ENCODE measurements around the gene KLHDC2. TPM values are rescaled to one million over a fixed set of nuclear protein-coding genes. Genes with fewer than 3 reads are reported as not detected.
"Not testable (repeated sequence)": the region's sequence is repeated elsewhere in the genome, so short reads cannot be mapped to it uniquely, and the experiment has no call there.

KLHDC2 gene
- polyA plus RNA-seq, 1 of the 3 experiments (the other 2 are of a cell fraction): 41.1 TPM

DNA sequence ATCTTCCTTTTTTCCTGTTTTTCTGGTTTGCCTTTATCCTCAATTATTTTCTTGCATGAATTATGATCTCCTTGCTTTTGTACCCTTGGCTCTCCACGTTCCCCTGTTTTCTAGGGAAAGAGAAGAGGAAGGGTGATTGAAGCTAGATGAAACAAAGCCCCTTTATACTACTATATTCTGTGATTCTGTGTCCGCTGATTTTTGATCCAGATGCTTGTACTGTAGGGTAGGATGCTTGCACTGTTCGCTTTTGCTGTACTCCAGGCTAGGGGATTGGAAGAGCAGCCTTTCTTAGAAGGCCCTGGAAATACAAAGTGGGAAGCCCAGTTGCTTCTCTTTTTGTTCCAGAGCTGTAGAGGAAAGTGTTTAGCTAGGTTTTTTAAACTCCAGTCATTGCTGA is 35.1 kb upstream of the KLHDC2 start:
- CTCF ChIA-PET: interaction anchor here (1.1 kb wide), 1 partner anchor 15 kb away, joined by 3 read pairs; no protein-coding TSS in a partner anchor
- H3K79me2 ChIP-seq (ENCODE audit: insufficient read depth): no peaks in the 10 kb centered on the region
- H3K9ac ChIP-seq: no peak overlapping the region
- no peak overlapping the region for H3K27ac ChIP-seq (ENCODE audit: low read depth in 2 of 2, low read length in 1 of 2)
- TF ChIP-seq ELF1 (IDR thresholded peaks at IDR 0.05) (no peak), GABPA (IDR thresholded peaks at IDR 0.05; ENCODE audit: low read depth) (no peak), EP300 (IDR thresholded peaks at IDR 0.05; ENCODE audit: borderline replicate concordance in 1 of 2, low read depth in 1 of 2, low read length in 1 of 2) (no peak), CHD2 (IDR thresholded peaks at IDR 0.05; ENCODE audit: low read length, partially characterized antibody) (no peak), YY1 (IDR thresholded peaks at IDR 0.05; ENCODE audit: low read depth) (no peak), GATA2 (CRISPR knock-in tag; IDR thresholded peaks at IDR 0.05) (no peak), TCF12 (IDR thresholded peaks at IDR 0.05) (no peak), SIN3A (IDR thresholded peaks at IDR 0.05; ENCODE audit: borderline replicate concordance, low read depth, low read length) (no peak), TEAD4 (IDR thresholded peaks at IDR 0.05; ENCODE audit: borderline replicate concordance, insufficient read depth) (no peak)
- TF ChIP-seq, protein P1, sequence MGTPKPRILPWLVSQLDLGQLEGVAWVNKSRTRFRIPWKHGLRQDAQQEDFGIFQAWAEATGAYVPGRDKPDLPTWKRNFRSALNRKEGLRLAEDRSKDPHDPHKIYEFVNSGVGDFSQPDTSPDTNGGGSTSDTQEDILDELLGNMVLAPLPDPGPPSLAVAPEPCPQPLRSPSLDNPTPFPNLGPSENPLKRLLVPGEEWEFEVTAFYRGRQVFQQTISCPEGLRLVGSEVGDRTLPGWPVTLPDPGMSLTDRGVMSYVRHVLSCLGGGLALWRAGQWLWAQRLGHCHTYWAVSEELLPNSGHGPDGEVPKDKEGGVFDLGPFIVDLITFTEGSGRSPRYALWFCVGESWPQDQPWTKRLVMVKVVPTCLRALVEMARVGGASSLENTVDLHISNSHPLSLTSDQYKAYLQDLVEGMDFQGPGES (IDR thresholded peaks at IDR 0.05; ENCODE audit: low read depth, low read length): no peak
- TF ChIP-seq, protein P2, sequence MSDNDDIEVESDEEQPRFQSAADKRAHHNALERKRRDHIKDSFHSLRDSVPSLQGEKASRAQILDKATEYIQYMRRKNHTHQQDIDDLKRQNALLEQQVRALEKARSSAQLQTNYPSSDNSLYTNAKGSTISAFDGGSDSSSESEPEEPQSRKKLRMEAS (IDR thresholded peaks at IDR 0.05; ENCODE audit: low read depth): no peak
- TF ChIP-seq, protein P3, sequence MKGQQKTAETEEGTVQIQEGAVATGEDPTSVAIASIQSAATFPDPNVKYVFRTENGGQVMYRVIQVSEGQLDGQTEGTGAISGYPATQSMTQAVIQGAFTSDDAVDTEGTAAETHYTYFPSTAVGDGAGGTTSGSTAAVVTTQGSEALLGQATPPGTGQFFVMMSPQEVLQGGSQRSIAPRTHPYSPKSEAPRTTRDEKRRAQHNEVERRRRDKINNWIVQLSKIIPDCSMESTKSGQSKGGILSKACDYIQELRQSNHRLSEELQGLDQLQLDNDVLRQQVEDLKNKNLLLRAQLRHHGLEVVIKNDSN (IDR thresholded peaks at IDR 0.05; ENCODE audit: borderline replicate concordance, low read depth): no peak
- no peak overlapping the region for H3K4me3 ChIP-seq (ENCODE audit: low read depth in 2 of 2, low read length in 1 of 2)
- H3K9me2 ChIP-seq: no peaks in the 10 kb centered on the region
- no peaks in the 10 kb centered on the region for H3K4me1 ChIP-seq (ENCODE audit: control insufficient read depth in 1 of 2, insufficient read depth in 2 of 2, low read depth in 1 of 2, low read length in 1 of 2)
- no peak for DNase-seq
- H4K20me1 ChIP-seq (ENCODE audit: insufficient read depth): no peaks in the 10 kb centered on the region
- H3K36me3 ChIP-seq (replicated peaks in 1 of 2; ENCODE audit: control insufficient read depth in 1 of 2, insufficient read depth in 2 of 2, low read length in 1 of 2): no peaks in the 10 kb centered on the region
- no peak overlapping the region for H2AFZ ChIP-seq (ENCODE audit: low read depth)
- H3K4me2 ChIP-seq: no peak overlapping the region
- WGBS (ENCODE audit: low lambda C conversion rate): 88% methylated on average over 3 of the region's 3 CpGs
- POLR2A ChIA-PET: no interaction called here
- H3F3A ChIP-seq (replicated peaks; ENCODE audit: insufficient read depth): no peaks in the 10 kb centered on the region
- H3K27me3 ChIP-seq (ENCODE audit: insufficient read depth): no peaks in the 10 kb centered on the region
- H3K9me3 ChIP-seq: no peaks in the 10 kb centered on the region

- Histone ChIP-seq H3K27ac (ENCODE audit: low read depth in 2 of 2, low read length in 1 of 2) (no peak overlapping the region), H3K79me2 (ENCODE audit: insufficient read depth) (no peaks in the 10 kb centered on the region), H3K4me3 (ENCODE audit: low read depth in 2 of 2, low read length in 1 of 2) (no peak overlapping the region), H3K27me3 (ENCODE audit: insufficient read depth) (no peaks in the 10 kb centered on the region), H3K36me3 (replicated peaks in 1 of 2; ENCODE audit: control insufficient read depth in 1 of 2, insufficient read depth in 2 of 2, low read length in 1 of 2) (no peaks in the 10 kb centered on the region), H3K9me2 (no peaks in the 10 kb centered on the region), H3K4me1 (ENCODE audit: control insufficient read depth in 1 of 2, insufficient read depth in 2 of 2, low read depth in 1 of 2, low read length in 1 of 2) (no peaks in the 10 kb centered on the region), H3K9ac (no peak overlapping the region), H3K4me2 (no peak overlapping the region), H4K20me1 (ENCODE audit: insufficient read depth) (no peaks in the 10 kb centered on the region), H3F3A (replicated peaks; ENCODE audit: insufficient read depth) (no peaks in the 10 kb centered on the region), H2AFZ (ENCODE audit: low read depth) (no peak overlapping the region), H3K9me3 (no peaks in the 10 kb centered on the region)
- TF ChIP-seq RFX5 (IDR thresholded peaks at IDR 0.05; ENCODE audit: low read length) (no peak), SMC3 (IDR thresholded peaks at IDR 0.05; ENCODE audit: low read depth, low read length) (no peak), NRF1 (IDR thresholded peaks at IDR 0.05; ENCODE audit: low read depth, low read length) (no peak), FOSL2 (IDR thresholded peaks at IDR 0.05; ENCODE audit: borderline replicate concordance, low read depth) (no peak), EZH2phosphoT487 (IDR thresholded peaks at IDR 0.05; ENCODE audit: borderline replicate concordance, low read depth) (no peak)
- TF ChIP-seq, protein P3 (IDR thresholded peaks at IDR 0.05; ENCODE audit: borderline replicate concordance, low read depth): no peak
- TF ChIP-seq, protein P2 (IDR thresholded peaks at IDR 0.05; ENCODE audit: low read depth): no peak
- ChIA-PET POLR2A (no interaction called here), CTCF (no interaction called here)
- DNase-seq: no peak
Measured at GRCh38 chr14:49733836-49734235, 34.1 kb upstream of the KLHDC2 start.

DNA sequence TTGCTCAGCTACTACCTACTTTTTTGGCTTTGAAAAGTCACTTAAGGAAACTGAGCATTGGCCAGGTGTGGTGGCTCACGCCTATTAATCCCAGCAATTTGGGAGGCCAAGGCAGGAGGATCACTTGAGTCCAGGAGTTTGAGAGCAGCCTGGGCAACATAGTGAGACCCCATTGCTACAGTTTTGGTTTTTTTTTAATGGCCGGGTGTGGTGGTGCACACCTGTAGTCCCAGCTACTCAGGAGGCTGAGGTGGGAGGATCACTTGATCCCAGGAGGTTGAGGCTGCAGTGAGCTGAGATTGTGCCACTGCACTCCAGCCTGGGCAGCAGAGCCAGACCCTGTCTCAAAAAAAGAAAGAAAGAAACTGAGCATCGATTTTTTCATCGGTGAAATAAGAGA is 32.3 kb upstream of the KLHDC2 start:
- H3K4me1 ChIP-seq (ENCODE audit: control insufficient read depth in 1 of 2, insufficient read depth in 2 of 2, low read depth in 1 of 2, low read length in 1 of 2); H3K9me2 ChIP-seq; DNase-seq; H3K36me3 ChIP-seq (replicated peaks in 1 of 2; ENCODE audit: control insufficient read depth in 1 of 2, insufficient read depth in 2 of 2, low read length in 1 of 2); POLR2A ChIA-PET; H3K27ac ChIP-seq (ENCODE audit: low read depth in 2 of 2, low read length in 1 of 2); CTCF ChIA-PET; H2AFZ ChIP-seq (ENCODE audit: low read depth); H3K4me3 ChIP-seq (ENCODE audit: low read depth in 2 of 2, low read length in 1 of 2); H3K4me2 ChIP-seq; H3F3A ChIP-seq (replicated peaks; ENCODE audit: insufficient read depth); H4K20me1 ChIP-seq (ENCODE audit: insufficient read depth); H3K79me2 ChIP-seq (ENCODE audit: insufficient read depth); H3K27me3 ChIP-seq (ENCODE audit: insufficient read depth); H3K9me3 ChIP-seq; H3K9ac ChIP-seq: not testable (repeated sequence)
- WGBS (ENCODE audit: low lambda C conversion rate): 70% methylated on average over 4 of the region's 4 CpGs

Data from SK-N-SH (cell line).